ENCODE data around the gene TAF11L7. TPM values are rescaled to one million over a fixed set of nuclear protein-coding genes. Genes with fewer than 3 reads are reported as not detected.
"Not testable (repeated sequence)": the region's sequence is repeated elsewhere in the genome, so short reads cannot be mapped to it uniquely, and the experiment has no call there.

Gene TAF11L7
- total RNA-seq, 1 donor from 2014 or later = not detected

DNA sequence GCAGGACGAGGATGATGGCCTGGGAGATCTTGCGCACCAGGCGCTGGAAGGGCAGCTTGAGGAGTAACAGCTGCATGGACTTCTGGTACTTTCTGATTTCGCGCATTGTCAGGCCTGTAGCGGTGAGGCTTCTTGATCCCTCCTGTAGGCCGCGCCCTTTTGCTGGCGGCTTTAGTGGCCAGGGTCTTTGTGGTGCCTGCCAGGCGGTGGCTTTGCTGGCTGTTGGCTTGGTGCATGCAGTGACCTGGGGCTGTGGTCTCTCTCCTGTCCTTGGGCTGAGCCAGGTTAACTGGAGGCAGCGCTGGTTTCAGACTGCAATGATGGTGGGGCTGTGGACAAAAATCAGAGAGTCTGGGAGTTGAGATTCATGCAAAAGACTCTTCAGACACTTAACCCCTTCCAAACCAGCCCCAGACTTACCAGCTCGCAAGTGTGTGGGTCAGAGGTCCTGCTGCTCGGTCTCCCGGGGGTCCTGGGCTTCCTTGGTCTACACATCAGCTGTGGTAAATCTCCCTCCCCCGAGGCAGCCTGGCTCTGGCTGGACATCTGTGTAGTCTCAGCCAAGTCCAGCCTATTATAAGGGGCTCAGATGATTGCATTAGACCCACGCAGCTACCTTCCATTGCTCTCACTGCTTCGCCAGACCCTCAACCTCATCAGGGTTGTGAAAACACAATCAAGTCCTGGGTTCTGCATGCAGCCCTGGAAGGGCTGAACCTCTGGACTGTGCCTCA, 29.5 kb upstream of the TAF11L7 start:
- no peaks in the 10 kb centered on the region for H3K4me1 Mint-ChIP-seq (ENCODE audit: low read depth)
- H3K9me3 Mint-ChIP-seq (ENCODE audit: low read depth) = no peaks in the 10 kb centered on the region
- no peak for DNase-seq (ENCODE audit: low spot score, unreplicated experiment)
- H3K36me3 Mint-ChIP-seq (ENCODE audit: insufficient read depth) = no peaks in the 10 kb centered on the region
- no peak overlapping the region for H3K4me3 Mint-ChIP-seq (ENCODE audit: low read depth)
- no peak overlapping the region for H3K27ac Mint-ChIP-seq
- TF ChIP-seq, protein P1, sequence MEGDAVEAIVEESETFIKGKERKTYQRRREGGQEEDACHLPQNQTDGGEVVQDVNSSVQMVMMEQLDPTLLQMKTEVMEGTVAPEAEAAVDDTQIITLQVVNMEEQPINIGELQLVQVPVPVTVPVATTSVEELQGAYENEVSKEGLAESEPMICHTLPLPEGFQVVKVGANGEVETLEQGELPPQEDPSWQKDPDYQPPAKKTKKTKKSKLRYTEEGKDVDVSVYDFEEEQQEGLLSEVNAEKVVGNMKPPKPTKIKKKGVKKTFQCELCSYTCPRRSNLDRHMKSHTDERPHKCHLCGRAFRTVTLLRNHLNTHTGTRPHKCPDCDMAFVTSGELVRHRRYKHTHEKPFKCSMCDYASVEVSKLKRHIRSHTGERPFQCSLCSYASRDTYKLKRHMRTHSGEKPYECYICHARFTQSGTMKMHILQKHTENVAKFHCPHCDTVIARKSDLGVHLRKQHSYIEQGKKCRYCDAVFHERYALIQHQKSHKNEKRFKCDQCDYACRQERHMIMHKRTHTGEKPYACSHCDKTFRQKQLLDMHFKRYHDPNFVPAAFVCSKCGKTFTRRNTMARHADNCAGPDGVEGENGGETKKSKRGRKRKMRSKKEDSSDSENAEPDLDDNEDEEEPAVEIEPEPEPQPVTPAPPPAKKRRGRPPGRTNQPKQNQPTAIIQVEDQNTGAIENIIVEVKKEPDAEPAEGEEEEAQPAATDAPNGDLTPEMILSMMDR (IDR thresholded peaks at IDR 0.05; ENCODE audit: unreplicated experiment) = no peak
- H3K27me3 Mint-ChIP-seq = no peaks in the 10 kb centered on the region

DNA sequence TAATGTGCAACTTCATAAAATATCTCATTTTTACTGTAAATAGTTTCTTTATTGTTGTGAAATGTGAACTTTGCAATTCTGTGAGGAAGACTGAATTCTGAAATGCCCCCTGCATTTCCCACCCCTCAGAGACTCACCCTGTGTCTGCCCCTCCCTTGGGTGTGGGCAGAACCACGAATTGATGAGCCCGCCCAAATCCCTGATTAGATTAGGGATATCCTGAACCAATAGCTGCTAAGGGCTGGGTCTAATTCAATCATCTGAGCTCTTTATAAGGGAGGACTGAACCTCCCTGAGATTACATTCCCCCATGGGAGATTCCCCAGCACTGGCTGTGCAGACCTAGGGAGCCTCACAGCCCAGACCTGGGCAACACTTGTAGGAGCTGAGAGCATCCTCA, 24.5 kb upstream of the TAF11L7 start, which contains the start of gene TAF11L12:
Gene TAF11L12 (plus strand): TSS at position 301 of the 400 bp plus-strand sequence.
- DNase-seq (ENCODE audit: low spot score, unreplicated experiment); H3K27me3 Mint-ChIP-seq; H3K27ac Mint-ChIP-seq; H3K4me1 Mint-ChIP-seq (ENCODE audit: low read depth); H3K4me3 Mint-ChIP-seq (ENCODE audit: low read depth); H3K36me3 Mint-ChIP-seq (ENCODE audit: insufficient read depth); H3K9me3 Mint-ChIP-seq (ENCODE audit: low read depth): not testable (repeated sequence)

DNA sequence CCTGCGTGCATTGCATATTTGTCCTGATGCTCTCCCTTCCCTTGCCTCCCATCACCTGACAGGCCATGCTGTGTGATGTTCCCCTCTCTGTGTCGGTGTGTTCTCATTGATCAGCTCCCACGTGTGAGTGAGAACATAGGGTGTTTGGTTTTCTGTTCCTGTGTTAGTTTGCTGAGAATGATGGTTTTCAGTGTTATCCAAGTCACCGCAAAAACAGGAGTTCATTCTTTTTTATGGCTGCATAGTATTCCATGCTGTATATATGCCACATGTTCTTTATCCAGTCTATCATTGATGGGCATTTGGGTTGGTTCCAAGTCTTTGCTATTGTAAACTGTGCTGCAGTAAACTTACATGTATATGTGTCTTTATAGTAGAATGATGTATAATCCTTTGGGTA, 21.9 kb upstream of the TAF11L7 start:
- H3K27ac Mint-ChIP-seq; H3K4me3 Mint-ChIP-seq (ENCODE audit: low read depth); H3K9me3 Mint-ChIP-seq (ENCODE audit: low read depth); H3K36me3 Mint-ChIP-seq (ENCODE audit: insufficient read depth); H3K27me3 Mint-ChIP-seq; H3K4me1 Mint-ChIP-seq (ENCODE audit: low read depth); DNase-seq (ENCODE audit: low spot score, unreplicated experiment): not testable (repeated sequence)

DNA sequence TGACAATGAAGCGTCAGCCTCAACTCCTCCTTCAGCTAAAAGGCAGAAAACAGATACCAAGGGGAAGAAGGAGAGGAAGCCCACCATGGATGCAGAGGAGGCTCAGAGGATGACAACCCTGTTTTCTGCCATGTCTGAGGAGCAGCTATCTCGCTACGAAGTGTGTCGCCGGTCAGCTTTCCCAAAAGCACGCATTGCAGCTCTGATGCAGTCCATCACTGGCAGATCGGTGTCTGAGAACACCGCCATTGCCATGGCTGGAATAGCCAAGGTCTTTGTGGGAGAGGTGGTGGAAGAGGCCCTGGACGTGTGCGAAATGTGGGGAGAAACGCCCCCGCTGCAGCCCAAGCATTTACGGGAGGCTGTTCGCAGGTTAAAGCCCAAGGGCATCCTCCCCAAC, 19.4 kb upstream of the TAF11L7 start:
- no peaks in the 10 kb centered on the region for H3K36me3 Mint-ChIP-seq (ENCODE audit: insufficient read depth)
- no peaks in the 10 kb centered on the region for H3K27me3 Mint-ChIP-seq

DNA sequence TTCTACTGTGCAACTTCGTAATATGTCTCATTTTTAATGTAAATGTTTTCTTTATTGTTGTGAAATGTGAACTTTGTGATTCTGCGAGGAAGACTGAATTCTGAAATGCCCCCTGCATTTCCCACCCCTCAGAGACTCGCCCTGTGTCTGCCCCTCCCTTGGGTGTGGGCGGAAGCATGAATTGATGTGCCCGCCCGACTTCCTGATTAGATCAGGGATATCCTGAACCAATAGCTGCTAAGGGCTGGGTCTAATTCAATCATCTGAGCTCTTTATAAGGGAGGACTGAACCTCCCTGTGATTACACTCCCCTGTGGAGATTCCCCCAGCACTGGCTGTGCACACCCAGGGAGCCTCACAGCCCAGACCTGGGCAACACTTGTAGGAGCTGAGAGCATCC, 18.3 kb upstream of the TAF11L7 start, which contains the start of gene TAF11L11:
Gene TAF11L11 (plus strand): TSS at position 304 of the 400 bp plus-strand sequence.
- not testable (repeated sequence) for H3K36me3 Mint-ChIP-seq (ENCODE audit: insufficient read depth); H3K4me1 Mint-ChIP-seq (ENCODE audit: low read depth); H3K27me3 Mint-ChIP-seq; H3K4me3 Mint-ChIP-seq (ENCODE audit: low read depth); DNase-seq (ENCODE audit: low spot score, unreplicated experiment); H3K9me3 Mint-ChIP-seq (ENCODE audit: low read depth); H3K27ac Mint-ChIP-seq

More for the DNA sequence above, 19.4 kb upstream of the TAF11L7 start:
- H3K9me3 Mint-ChIP-seq (ENCODE audit: low read depth) = no peaks in the 10 kb centered on the region
- no peak overlapping the region for H3K4me3 Mint-ChIP-seq (ENCODE audit: low read depth)
- H3K4me1 Mint-ChIP-seq (ENCODE audit: low read depth) = no peaks in the 10 kb centered on the region
- H3K27ac Mint-ChIP-seq = no peak overlapping the region
- TF ChIP-seq, protein P1 (IDR thresholded peaks at IDR 0.05; ENCODE audit: unreplicated experiment) = no peak
- DNase-seq (ENCODE audit: low spot score, unreplicated experiment) = no peak

DNA sequence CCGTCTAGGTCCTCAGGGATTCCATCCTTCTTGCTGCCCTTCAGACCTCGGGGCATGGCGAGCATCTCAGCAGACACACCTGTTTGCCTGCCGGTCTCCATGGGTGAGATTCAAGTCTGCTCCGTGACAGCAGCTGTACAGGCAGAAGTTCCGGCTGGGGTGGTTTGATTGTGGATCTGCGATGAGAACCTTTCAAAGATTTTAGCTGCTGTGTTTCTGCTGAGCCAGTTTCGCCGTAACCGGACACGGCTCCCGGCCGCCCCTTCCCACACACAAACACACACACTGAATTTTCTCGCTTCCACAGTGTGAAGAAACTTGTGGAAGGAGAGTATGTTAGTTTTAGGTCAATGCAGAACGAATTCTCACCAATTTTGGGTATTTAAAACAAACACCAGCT, 12.2 kb upstream of the TAF11L7 start, which contains the start of gene TAF11L10:
Gene TAF11L10 (minus strand): TSS at position 101 of the 400 bp plus-strand sequence.
- not testable (repeated sequence) for H3K9me3 Mint-ChIP-seq (ENCODE audit: low read depth); H3K4me1 Mint-ChIP-seq (ENCODE audit: low read depth); H3K27me3 Mint-ChIP-seq; H3K4me3 Mint-ChIP-seq (ENCODE audit: low read depth); DNase-seq (ENCODE audit: low spot score, unreplicated experiment); H3K27ac Mint-ChIP-seq; H3K36me3 Mint-ChIP-seq (ENCODE audit: insufficient read depth)

DNA sequence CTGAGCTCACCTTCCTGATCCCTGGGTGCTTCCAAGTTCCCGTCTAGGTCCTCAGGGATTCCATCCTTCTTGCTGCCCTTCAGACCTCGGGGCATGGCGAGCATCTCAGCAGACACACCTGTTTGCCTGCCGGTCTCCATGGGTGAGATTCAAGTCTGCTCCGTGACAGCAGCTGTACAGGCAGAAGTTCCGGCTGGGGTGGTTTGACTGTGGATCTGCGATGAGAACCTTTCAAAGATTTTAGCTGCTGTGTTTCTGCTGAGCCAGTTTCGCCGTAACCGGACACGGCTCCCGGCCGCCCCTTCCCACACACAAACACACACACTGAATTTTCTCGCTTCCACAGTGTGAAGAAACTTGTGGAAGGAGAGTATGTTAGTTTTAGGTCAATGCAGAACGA, 8.7 kb upstream of the TAF11L7 start, which contains the start of gene TAF11L9:
Gene TAF11L9 (minus strand): TSS at position 140 of the 400 bp plus-strand sequence.
- H3K9me3 Mint-ChIP-seq (ENCODE audit: low read depth); H3K36me3 Mint-ChIP-seq (ENCODE audit: insufficient read depth); H3K4me3 Mint-ChIP-seq (ENCODE audit: low read depth); H3K27ac Mint-ChIP-seq; DNase-seq (ENCODE audit: low spot score, unreplicated experiment); H3K4me1 Mint-ChIP-seq (ENCODE audit: low read depth); H3K27me3 Mint-ChIP-seq: not testable (repeated sequence)

DNA sequence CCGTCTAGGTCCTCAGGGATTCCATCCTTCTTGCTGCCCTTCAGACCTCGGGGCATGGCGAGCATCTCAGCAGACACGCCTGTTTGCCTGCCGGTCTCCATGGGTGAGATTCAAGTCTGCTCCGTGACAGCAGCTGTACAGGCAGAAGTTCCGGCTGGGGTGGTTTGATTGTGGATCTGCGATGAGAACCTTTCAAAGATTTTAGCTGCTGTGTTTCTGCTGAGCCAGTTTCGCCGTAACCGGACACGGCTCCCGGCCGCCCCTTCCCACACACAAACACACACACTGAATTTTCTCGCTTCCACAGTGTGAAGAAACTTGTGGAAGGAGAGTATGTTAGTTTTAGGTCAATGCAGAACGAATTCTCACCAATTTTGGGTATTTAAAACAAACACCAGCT, 5.3 kb upstream of the TAF11L7 start, which contains the start of gene TAF11L8:
Gene TAF11L8 (minus strand): TSS at position 101 of the 400 bp plus-strand sequence.
- not testable (repeated sequence) for H3K36me3 Mint-ChIP-seq (ENCODE audit: insufficient read depth); H3K4me3 Mint-ChIP-seq (ENCODE audit: low read depth); DNase-seq (ENCODE audit: low spot score, unreplicated experiment); H3K4me1 Mint-ChIP-seq (ENCODE audit: low read depth); H3K9me3 Mint-ChIP-seq (ENCODE audit: low read depth); H3K27me3 Mint-ChIP-seq; H3K27ac Mint-ChIP-seq

Other genes starting within 250 kb of the TAF11L7 start
- gene TAF11L2, start 87.5 kb downstream of the TAF11L7 start, total RNA-seq = not detected in 2 replicates
- gene TAF11L3, start 67.4 kb downstream of the TAF11L7 start, total RNA-seq = not detected in 2 replicates
- gene TAF11L4, start 64.0 kb downstream of the TAF11L7 start, total RNA-seq = not detected in 2 replicates
- not detected in 2 replicates for gene TAF11L5, start 60.5 kb downstream of the TAF11L7 start, total RNA-seq
- gene TAF11L6, start 57.1 kb downstream of the TAF11L7 start, total RNA-seq = not detected in 2 replicates
- not detected in 2 replicates for gene TAF11L8, start 5.2 kb upstream of the TAF11L7 start, total RNA-seq
- not detected in 2 replicates for gene TAF11L9, start 8.6 kb upstream of the TAF11L7 start, total RNA-seq
- not detected in 2 replicates for gene TAF11L10, start 12.1 kb upstream of the TAF11L7 start, total RNA-seq
- not detected in 2 replicates for gene TAF11L11, start 18.4 kb upstream of the TAF11L7 start, total RNA-seq
- not detected in 2 replicates for gene TAF11L12, start 24.6 kb upstream of the TAF11L7 start, total RNA-seq
- not detected in 2 replicates for gene TAF11L13, start 46.3 kb upstream of the TAF11L7 start, total RNA-seq
- gene TAF11L14, start 48.7 kb upstream of the TAF11L7 start, total RNA-seq = not detected in 2 replicates

All from progenitor cell of endocrine pancreas (in vitro differentiated cells).